Posterior cingulate gyrus (tissue), 11 donors: Measurements from ENCODE around the gene TMC2.
"Not testable (repeated sequence)": the region's sequence is repeated elsewhere in the genome, so short reads cannot be mapped to it uniquely, and the experiment has no call there.

ENCODE experiments used
- DNase-seq, 10 donors: peaks; one replicate each; pipeline versions ENCODE4 v3.0.0 to v3.0.0-alpha.2; 2020 to 2021; ENCODE audit warnings: mixed read lengths in 3 of 10
- intact Hi-C: fragments of 100-400 bp; cut with DNase I; formaldehyde crosslinking; loops from one replicate; pipeline ENCODE4 v1.15.1; 2023

The TMC2 gene

DNA sequence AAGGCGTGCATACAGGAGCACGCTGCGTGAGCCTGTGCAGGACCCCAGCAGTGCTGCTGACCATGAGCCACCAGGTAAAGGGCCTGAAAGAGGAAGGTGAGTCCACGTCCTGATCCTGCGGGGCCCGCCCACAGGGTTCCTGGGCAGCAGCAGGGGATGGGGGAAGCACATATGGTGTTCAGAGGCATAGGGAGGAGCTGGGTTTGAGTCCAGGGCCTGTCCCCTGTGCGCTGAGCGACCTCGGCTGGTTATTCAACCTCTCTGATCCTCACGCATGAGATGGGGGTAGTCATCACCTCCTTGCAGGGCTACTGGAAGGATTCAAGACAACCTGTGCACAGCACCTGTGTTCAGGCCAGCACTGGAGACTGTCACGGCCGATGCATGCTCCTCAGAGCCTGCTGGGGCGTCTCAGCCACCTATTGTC lies at the start of gene TMC2:
Gene TMC2, plus strand, starts transcription at position 14 of the 427 bp plus-strand sequence. Its CDS starts 49 bp downstream, at position 63.
- DNase-seq, result no peak
- intact Hi-C loops, result no loop called here

GRCh38 chr20:2502808-2503384 lies 33.5 kb upstream of the TMC2 start:
- intact Hi-C loops, DNase-seq: not testable (repeated sequence)

- intact Hi-C loops, result not testable (repeated sequence)
These were observed 31.6 kb upstream of the TMC2 start for GRCh38 chr20:2504803-2505202.

GRCh38 chr20:2506426-2506825 lies 29.9 kb upstream of the TMC2 start:
- DNase-seq, intact Hi-C loops: not testable (repeated sequence)

More at GRCh38 chr20:2504803-2505202, 31.6 kb upstream of the TMC2 start:
- DNase-seq, result not testable (repeated sequence)

DNA sequence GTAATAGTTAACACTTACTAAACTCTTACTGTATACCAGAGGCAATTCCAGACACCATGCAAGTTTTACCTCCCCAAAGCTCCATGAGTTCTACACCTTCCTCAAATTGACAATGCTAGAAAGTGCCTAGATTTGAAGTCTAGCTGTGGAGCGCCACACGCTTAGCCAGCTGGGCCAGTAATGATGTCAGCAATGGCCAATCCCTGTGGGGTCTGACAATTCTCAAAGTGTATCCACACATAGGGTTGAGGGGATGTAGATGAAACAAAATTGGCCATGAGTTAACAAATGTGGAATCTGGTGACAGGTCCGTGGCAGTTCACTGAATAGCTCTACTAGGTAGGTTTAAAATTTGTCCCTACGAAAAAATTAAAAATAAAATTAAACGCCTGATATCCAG lies 28.9 kb upstream of the TMC2 start:
- peak in 1 of 10 donors; percentile 43 for DNase-seq
- intact Hi-C loops, result no loop called here

GRCh38 chr20:2507875-2508630 lies 28.3 kb upstream of the TMC2 start:
- peak in 1 of 10 donors; percentile 77 for DNase-seq
- intact Hi-C loops, result loop anchor here (2.0 kb wide), 1 partner anchor 37 kb away; the partner anchor contains the start of gene SNRPB

- DNase-seq, result peak; percentile 73 to 97 (median 80)
- intact Hi-C loops, result loop anchor here (2.0 kb wide), 1 partner anchor 38 kb away; the partner anchor contains the start of gene SNRPB
These were observed 27.5 kb upstream of the TMC2 start, which contains the start of gene ZNF343 for GRCh38 chr20:2508631-2509467. TSS of gene ZNF343 (minus strand) at chr20:2508915. CDS start at chr20:2493895, 15,020 bp downstream.

DNA sequence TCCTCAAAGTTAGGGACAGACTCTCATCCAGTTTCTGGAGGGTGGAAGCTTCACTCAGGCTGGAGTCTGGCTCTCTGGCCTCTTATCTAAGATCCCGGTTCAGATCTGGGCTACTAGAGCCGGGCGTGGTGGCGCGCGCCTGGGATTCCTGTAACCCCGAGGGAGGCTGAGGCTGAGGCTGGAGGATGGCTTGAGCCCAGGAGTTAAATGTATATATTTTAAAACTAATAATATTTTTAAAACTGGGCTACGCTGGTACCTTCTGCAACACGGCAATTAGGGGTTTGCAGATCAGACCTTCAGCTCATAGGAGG lies 26.9 kb upstream of the TMC2 start:
- intact Hi-C loops, result loop anchor here (2.0 kb wide), 1 partner anchor 39 kb away; the partner anchor contains the start of gene SNRPB
- DNase-seq, result no peak

GRCh38 chr20:2509794-2510193 lies 26.6 kb upstream of the TMC2 start:
- DNase-seq, result no peak
- intact Hi-C loops, result loop anchor here (2.0 kb wide), 1 partner anchor 39 kb away; the partner anchor contains the start of gene SNRPB

GRCh38 chr20:2515203-2515602 lies 21.2 kb upstream of the TMC2 start:
- no peak for DNase-seq
- intact Hi-C loops, result no loop called here

DNA sequence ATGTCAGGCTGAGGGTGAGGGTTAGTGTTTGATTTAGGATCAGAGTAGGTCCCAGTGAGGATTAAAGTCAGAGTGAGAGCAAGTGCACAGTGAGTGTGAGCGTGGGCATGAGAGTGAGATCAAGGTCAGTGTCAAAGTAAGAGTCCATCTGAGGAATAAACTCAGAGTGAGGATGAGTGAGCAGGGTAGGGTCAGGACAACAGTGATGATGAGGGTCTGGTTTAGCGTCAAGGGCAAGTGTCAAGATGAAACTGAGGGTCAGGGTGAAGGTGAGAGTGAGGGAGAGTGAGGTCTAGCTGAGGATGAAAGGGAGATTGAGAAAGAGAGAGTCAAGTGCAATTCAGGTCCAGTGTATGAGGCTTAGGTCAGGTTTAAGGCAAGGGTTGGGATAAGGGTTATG lies 20.0 kb upstream of the TMC2 start:
- no peak for DNase-seq
- intact Hi-C loops, result no loop called here

DNA sequence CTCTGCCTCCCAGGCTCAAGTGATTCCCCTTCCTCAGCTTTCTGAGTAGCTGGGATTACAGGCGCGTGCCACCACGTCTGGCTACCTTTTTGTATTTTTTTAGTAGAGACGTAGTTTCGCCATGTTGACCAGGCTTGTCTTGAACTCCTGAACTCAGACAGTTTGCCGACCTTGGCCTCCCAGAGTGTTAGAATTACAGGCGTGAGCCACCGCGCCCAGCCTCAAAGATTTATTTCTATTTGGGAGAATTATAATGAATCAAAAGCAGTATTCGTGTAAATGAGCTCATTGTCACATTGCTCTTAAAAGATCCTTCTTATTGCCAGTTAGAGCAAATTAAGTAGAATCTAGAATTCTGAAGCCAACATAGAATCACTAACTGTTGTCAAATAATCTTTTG lies 18.3 kb upstream of the TMC2 start:
- peak in 1 of 10 donors; percentile 52 for DNase-seq
- intact Hi-C loops, result no loop called here

DNA sequence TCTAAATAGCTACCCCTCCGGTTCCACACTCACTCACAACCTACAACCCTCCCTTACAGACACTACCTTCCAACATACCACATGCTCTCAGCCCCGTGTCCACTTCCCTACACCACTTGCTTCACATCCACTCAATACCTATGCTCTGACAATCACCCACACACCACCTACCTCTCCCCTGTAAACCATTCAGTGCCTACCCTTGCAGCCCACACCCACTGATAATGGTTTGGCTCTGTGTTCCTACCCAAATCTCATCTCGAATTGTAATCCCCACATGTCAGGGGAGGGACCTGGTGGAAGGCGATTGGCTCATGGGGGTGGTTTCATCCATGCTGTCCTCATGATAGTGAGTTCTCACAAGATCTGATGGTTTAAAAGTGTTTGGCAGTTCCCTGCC lies 17.8 kb upstream of the TMC2 start:
- intact Hi-C loops, result no loop called here

GRCh38 chr20:2519115-2519809 lies 17.1 kb upstream of the TMC2 start:
- intact Hi-C loops, result no loop called here
- peak in 1 of 10 donors; percentile 22 for DNase-seq

More for the DNA sequence above, 17.8 kb upstream of the TMC2 start:
- DNase-seq, result peak in 1 of 10 donors; percentile 14

DNA sequence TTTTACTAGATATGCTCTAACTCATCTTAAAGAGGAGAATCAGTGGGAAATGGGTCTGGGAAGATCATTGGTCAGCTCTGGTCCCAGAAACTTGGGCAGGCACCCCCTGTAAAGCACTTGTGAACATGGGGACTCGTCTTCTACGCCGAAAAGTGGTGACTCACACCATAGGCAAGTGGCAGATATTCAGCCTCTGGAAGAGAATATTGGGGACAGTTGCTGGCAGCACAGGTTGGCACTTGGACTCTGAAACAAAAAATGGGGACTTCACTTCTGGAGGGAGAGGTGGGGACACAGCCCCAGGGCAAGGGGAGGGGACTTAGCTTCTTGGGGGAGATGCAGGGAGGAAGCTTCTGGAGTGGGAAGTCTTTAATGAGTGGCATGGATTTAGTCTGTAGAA lies 15.8 kb upstream of the TMC2 start:
- intact Hi-C loops, result loop anchor here (5.0 kb wide), 2 partner anchors 37 to 48 kb away; partner anchors contain the start of gene SNRPB
- peak in 1 of 10 donors; percentile 28 for DNase-seq

DNA sequence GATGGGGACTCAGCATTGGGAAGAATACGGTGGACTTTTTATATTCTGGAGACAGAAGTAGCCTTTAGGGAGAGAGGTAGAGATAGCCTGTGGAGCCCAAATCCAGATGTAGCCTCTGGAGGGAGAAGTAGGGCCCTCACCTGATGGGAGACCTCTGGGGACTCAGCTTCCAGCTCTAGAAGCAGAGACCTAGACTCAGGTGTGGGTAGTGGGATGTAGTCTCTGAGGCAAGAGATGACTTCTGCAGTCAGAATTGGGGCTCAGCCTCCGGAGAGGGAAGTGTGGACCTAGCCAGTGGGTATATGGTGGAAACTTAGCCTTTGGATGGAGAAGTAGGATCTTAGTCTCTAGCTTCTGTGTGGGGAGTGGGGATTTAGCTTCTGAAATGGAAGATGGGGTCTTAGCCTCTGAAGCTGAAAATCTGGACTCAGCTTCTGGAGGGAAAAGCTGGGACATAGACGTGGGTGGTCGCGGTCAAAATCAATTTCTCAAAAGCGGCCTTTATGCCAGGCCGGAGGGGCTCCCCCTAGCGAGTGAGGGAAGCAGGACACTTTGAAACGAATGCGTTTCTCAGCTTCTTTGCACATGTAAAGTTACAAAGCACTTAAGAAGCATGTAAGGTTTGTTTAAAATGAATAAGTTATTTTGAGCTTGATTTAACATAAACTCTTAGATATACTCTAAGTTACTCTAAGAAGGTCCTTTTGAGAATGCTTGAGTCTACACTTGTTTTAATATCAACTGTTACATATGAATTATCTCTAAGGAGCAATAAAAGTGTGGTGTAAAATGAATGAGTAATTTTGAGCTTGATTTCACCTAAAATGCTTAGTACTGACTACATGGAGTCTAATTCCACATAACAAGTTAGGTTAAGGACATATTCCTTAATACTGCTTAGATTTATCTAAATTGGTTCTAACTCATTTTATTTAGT lies 14.7 kb upstream of the TMC2 start:
- DNase-seq, result peak in 6 of 10 donors; percentile 41 to 90 (median 50)
- intact Hi-C loops, result loop anchor here (5.0 kb wide), 2 partner anchors 36 to 49 kb away; partner anchors contain the start of gene SNRPB

DNA sequence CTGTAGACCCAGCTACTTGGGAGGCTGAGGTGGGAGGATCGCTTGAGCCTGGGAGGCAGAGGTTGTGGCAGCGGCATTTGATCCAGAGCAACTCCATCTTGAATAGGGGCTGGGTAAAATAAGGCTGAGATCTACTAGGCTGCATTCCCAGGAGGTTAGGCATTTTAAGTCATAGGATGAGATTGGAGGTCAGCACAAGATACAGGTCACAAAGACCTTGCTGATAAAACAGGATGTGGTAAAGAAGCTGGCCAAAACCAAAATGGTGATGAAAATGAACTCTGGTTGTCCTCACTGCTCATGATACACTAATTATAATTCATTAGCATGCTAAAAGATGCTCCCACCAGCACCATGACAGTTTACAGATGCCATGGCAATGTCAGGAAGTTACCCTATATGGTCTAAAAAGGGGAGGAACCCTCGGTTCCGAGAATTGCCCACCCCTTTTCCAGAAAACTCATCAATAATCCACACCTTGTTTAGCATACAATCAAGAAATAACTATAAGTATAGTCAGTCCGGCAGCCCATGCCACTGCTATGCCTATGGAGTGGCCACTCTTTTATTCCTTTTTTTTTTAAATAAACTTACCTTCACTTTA lies 13.4 kb upstream of the TMC2 start:
- intact Hi-C loops, result loop anchor here (5.0 kb wide), 2 partner anchors 34 to 51 kb away; partner anchors contain the start of gene SNRPB
- not testable (repeated sequence) for DNase-seq
